Measurements from ENCODE around the gene NUDT17. TPM values are rescaled to one million over a fixed set of nuclear protein-coding genes. Genes with fewer than 3 reads are reported as not detected.

NUDT17 gene
- total and polyA plus RNA-seq, 2 experiments from 2014 or later = 2.8 to 4.3 TPM

DNA sequence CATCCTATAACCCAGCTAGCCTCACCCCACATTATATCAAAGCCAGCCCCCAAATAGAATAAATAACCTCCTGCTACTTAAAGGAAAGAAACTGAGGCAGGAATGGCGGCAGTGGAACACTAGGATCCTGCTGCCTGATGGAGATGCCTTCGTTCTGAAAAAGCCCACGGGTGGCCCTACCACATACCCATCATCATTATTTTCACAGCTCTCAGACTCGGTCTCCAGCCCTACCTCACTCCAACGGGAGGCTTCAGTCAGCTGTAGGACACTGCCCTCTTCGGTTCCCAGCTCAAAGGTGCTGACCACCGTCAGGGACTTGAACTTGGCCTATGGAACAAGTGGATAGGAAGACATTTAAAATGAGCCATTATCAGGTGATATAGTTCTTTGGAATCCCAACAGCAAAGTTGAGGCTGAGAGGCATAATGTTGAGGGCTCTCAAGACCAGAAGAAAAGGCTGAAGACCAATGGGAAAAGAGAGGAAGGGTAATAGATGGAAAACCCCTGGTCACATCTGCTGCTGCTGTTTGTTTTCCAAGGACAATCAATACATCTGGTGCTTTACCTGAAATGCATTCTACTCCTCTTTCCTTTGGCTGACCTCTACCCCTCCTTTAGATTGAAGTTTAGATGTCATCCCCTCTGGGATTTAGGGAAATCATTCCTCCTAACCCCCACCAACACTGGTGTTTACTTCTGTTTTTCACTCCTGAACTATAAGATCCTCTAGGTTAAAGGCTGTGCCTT, 48.1 kb downstream of the NUDT17 start (continued):
- TF ChIP-seq, protein P1, sequence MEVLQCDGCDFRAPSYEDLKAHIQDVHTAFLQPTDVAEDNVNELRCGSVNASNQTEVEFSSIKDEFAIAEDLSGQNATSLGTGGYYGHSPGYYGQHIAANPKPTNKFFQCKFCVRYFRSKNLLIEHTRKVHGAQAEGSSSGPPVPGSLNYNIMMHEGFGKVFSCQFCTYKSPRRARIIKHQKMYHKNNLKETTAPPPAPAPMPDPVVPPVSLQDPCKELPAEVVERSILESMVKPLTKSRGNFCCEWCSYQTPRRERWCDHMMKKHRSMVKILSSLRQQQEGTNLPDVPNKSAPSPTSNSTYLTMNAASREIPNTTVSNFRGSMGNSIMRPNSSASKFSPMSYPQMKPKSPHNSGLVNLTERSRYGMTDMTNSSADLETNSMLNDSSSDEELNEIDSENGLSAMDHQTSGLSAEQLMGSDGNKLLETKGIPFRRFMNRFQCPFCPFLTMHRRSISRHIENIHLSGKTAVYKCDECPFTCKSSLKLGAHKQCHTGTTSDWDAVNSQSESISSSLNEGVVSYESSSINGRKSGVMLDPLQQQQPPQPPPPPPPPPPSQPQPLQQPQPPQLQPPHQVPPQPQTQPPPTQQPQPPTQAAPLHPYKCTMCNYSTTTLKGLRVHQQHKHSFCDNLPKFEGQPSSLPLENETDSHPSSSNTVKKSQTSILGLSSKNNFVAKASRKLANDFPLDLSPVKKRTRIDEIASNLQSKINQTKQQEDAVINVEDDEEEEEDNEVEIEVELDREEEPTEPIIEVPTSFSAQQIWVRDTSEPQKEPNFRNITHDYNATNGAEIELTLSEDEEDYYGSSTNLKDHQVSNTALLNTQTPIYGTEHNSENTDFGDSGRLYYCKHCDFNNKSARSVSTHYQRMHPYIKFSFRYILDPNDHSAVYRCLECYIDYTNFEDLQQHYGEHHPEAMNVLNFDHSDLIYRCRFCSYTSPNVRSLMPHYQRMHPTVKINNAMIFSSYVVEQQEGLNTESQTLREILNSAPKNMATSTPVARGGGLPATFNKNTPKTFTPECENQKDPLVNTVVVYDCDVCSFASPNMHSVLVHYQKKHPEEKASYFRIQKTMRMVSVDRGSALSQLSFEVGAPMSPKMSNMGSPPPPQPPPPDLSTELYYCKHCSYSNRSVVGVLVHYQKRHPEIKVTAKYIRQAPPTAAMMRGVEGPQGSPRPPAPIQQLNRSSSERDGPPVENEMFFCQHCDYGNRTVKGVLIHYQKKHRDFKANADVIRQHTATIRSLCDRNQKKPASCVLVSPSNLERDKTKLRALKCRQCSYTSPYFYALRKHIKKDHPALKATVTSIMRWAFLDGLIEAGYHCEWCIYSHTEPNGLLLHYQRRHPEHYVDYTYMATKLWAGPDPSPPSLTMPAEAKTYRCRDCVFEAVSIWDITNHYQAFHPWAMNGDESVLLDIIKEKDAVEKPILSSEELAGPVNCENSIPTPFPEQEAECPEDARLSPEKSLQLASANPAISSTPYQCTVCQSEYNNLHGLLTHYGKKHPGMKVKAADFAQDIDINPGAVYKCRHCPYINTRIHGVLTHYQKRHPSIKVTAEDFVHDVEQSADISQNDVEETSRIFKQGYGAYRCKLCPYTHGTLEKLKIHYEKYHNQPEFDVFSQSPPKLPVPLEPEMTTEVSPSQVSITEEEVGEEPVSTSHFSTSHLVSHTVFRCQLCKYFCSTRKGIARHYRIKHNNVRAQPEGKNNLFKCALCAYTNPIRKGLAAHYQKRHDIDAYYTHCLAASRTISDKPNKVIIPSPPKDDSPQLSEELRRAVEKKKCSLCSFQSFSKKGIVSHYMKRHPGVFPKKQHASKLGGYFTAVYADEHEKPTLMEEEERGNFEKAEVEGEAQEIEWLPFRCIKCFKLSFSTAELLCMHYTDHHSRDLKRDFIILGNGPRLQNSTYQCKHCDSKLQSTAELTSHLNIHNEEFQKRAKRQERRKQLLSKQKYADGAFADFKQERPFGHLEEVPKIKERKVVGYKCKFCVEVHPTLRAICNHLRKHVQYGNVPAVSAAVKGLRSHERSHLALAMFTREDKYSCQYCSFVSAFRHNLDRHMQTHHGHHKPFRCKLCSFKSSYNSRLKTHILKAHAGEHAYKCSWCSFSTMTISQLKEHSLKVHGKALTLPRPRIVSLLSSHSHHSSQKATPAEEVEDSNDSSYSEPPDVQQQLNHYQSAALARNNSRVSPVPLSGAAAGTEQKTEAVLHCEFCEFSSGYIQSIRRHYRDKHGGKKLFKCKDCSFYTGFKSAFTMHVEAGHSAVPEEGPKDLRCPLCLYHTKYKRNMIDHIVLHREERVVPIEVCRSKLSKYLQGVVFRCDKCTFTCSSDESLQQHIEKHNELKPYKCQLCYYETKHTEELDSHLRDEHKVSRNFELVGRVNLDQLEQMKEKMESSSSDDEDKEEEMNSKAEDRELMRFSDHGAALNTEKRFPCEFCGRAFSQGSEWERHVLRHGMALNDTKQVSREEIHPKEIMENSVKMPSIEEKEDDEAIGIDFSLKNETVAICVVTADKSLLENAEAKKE (CRISPR knock-in tag; IDR thresholded peaks at IDR 0.05) = no peak
- TF ChIP-seq STAT1 (IDR thresholded peaks at IDR 0.05; ENCODE audit: unreplicated experiment) (no peak), CREB1 (CRISPR knock-in tag; IDR thresholded peaks at IDR 0.05; ENCODE audit: low read depth) (no peak), JUNB (IDR thresholded peaks at IDR 0.05; ENCODE audit: unreplicated experiment) (no peak), ZNF114 (CRISPR knock-in tag; IDR thresholded peaks at IDR 0.05) (no peak), ETS1 (IDR thresholded peaks at IDR 0.05) (no peak)

- DNase-seq (ENCODE audit: low spot score) = no peak
- no peak overlapping the region for H3K4me2 ChIP-seq
- Mint-ChIP-seq H3K36me3 (ENCODE audit: low read depth) (no peaks in the 10 kb centered on the region), H3K27ac (no peak overlapping the region), H3K9me3 (no peaks in the 10 kb centered on the region; the same call in 2 of the 3 replicates), H3K4me3 (no peak overlapping the region), H3K27me3 (ENCODE audit: insufficient read depth, low read depth, poor library complexity) (peaks cover 12% of the 10 kb centered on the region), H3K4me1 (peaks cover 6% of the 10 kb centered on the region; the same call in 2 of the 3 replicates)
- no peaks in the 10 kb centered on the region for H3K9me2 ChIP-seq (ENCODE audit: insufficient read depth)
- ATAC-seq = no peak
- peaks cover 3% of the 10 kb centered on the region; the same call in 1 of the 2 replicates for H3K4me1 ChIP-seq (ENCODE audit: insufficient read depth)
- H3K79me2 ChIP-seq (replicated peaks; ENCODE audit: insufficient read depth) = no peaks in the 10 kb centered on the region
- no peak overlapping the region for H3K27ac ChIP-seq (ENCODE audit: low read depth)
- H3K4me3 ChIP-seq = no peak overlapping the region
- H3F3A ChIP-seq (replicated peaks; ENCODE audit: low read depth) = no peaks in the 10 kb centered on the region
- H4K20me1 ChIP-seq (replicated peaks; ENCODE audit: insufficient read depth) = no peaks in the 10 kb centered on the region
- TF ChIP-seq EZH2phosphoT487 (IDR thresholded peaks at IDR 0.05; ENCODE audit: unreplicated experiment) (no peak), STAT1 (IDR thresholded peaks at IDR 0.05; ENCODE audit: unreplicated experiment) (no peak), ZNF331 (CRISPR knock-in tag; IDR thresholded peaks at IDR 0.05; ENCODE audit: low read depth) (no peak)
- no peaks in the 10 kb centered on the region for H3K27me3 ChIP-seq (ENCODE audit: insufficient read depth)
- H2AFZ ChIP-seq = no peak overlapping the region
- H3K36me3 ChIP-seq (ENCODE audit: insufficient read depth) = no peaks in the 10 kb centered on the region
Observed at GRCh38 chr1:145895471-145895870, 50.0 kb downstream of the NUDT17 start.

Data from GM23338 (cell line).